Measurements from ENCODE around the gene KCNIP1.

DNA sequence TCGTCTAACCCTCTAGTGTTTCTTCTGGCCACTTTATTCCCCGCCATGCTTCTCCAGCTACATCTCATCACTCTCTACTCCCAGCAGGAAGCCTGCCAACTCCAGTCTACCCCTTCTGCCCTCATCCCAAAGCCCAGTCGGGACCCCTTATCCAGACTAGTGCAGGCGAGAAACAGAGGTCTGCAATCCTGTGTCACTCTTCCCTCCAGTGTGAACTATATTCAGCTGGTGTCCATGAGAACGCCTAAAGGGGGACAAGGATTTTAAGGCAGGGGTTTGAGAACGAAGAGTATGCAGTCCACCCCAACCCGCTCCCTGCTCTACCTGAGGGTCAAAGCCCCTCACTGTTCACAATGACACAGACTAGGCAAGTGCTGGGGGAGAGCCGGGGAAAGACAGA is 238.0 kb downstream of the KCNIP1 start:
- TF ChIP-seq POLR2AphosphoS5 (IDR thresholded peaks at IDR 0.05) = no peak
- TF ChIP-seq, protein P1, sequence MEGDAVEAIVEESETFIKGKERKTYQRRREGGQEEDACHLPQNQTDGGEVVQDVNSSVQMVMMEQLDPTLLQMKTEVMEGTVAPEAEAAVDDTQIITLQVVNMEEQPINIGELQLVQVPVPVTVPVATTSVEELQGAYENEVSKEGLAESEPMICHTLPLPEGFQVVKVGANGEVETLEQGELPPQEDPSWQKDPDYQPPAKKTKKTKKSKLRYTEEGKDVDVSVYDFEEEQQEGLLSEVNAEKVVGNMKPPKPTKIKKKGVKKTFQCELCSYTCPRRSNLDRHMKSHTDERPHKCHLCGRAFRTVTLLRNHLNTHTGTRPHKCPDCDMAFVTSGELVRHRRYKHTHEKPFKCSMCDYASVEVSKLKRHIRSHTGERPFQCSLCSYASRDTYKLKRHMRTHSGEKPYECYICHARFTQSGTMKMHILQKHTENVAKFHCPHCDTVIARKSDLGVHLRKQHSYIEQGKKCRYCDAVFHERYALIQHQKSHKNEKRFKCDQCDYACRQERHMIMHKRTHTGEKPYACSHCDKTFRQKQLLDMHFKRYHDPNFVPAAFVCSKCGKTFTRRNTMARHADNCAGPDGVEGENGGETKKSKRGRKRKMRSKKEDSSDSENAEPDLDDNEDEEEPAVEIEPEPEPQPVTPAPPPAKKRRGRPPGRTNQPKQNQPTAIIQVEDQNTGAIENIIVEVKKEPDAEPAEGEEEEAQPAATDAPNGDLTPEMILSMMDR (IDR thresholded peaks at IDR 0.05) = no peak

All from stomach (tissue), 4 donors.